Cardiac muscle cell (in vitro differentiated cells and primary cell): ENCODE data around the gene KCTD1. TPM values are rescaled to one million over a fixed set of nuclear protein-coding genes. Genes with fewer than 3 reads are reported as not detected.
A peak's percentile ranks its signal among the peaks of the same experiment; 100 is the strongest.

Experiments used
- DNase-seq, 2 donors: peaks; one replicate each; pipeline versions ENCODE4 v3.0.0 to v3.0.0-alpha.2; 2010 to 2017; ENCODE audit warnings: low read depth in 1 of 2, low spot score in 1 of 2
- H3K27ac ChIP-seq: fragments of 200-600 bp; sonication (generic); 2 replicates; pipeline ENCODE4 v1.5.1; 2016
- H3K27me3 ChIP-seq: fragments of 200-600 bp; sonication (generic); 2 replicates; pipeline ENCODE4 v1.6.0; 2016; ENCODE audit warnings: control low read depth
- H3K36me3 ChIP-seq: fragments of 200-600 bp; sonication (generic); 2 replicates; pipeline ENCODE4 v1.5.1; 2016; ENCODE audit warnings: control low read depth
- H3K4me1 ChIP-seq: fragments of 200-600 bp; sonication (generic); 2 replicates; pipeline ENCODE4 v1.8.1; 2017; ENCODE audit warnings: low read depth, mild to moderate bottlenecking, mixed run types
- H3K4me3 ChIP-seq: fragments of 200-600 bp; sonication (generic); 2 replicates; pipeline ENCODE4 v1.5.1; 2016; ENCODE audit warnings: mild to moderate bottlenecking
- H3K9me3 ChIP-seq: fragments of 200-600 bp; sonication (generic); 2 replicates; pipeline ENCODE4 v1.5.1; 2017; ENCODE audit warnings: low read depth, mild to moderate bottlenecking, control low read depth
- polyA plus RNA-seq: library from polyadenylated mRNA; unstranded; fragments of >200 nt; fragmentation: Nextera tagmentation; extraction: Ambion mirVana; gene quantifications from 2 replicates; pipeline ENCODE4 v1.2.1, GENCODE V29; 2016
- total RNA-seq: library from RNA; depleted of rRNA; stranded (reverse); fragments of >200 nt; gene quantifications from 2 replicates; pipeline ENCODE4 v1.2.3, GENCODE V29; 2016
- TF ChIP-seq, protein P1 (sequence below): IDR thresholded peaks from 2 replicates; pipeline ENCODE4 v1.5.1; 2012; ENCODE audit warnings: low read depth, mild to moderate bottlenecking, low read length

The KCTD1 gene
- total and polyA plus RNA-seq, 2 experiments from 2014 or later = 3.9 to 23.1 TPM

DNA sequence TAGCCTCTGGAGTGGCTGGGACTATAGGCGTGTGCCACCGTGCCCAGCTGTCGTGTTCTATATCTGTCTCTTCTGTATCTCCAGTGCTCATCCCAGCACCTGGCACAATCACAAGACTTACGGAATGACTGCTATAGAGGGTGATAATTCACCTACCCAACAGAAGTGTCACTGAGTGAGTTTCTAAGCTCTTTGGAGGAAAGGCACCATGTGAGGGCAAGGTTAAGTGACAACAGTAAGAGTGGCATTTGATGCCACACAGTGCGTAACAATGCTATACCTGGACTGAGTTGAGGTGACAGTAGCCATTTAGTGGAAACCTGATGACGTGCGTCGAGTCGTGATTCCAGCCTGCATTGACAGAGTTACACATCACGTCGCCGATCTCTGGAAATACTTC is 89.0 kb downstream of the KCTD1 start:
- H3K4me3 ChIP-seq = no peak overlapping the region
- H3K36me3 ChIP-seq = peaks cover 3% of the 10 kb centered on the region
- no peaks in the 10 kb centered on the region for H3K9me3 ChIP-seq
- H3K27ac ChIP-seq = no peak overlapping the region
- H3K4me1 ChIP-seq = peaks cover 5% of the 10 kb centered on the region
- DNase-seq = no peak
- TF ChIP-seq, protein P1, sequence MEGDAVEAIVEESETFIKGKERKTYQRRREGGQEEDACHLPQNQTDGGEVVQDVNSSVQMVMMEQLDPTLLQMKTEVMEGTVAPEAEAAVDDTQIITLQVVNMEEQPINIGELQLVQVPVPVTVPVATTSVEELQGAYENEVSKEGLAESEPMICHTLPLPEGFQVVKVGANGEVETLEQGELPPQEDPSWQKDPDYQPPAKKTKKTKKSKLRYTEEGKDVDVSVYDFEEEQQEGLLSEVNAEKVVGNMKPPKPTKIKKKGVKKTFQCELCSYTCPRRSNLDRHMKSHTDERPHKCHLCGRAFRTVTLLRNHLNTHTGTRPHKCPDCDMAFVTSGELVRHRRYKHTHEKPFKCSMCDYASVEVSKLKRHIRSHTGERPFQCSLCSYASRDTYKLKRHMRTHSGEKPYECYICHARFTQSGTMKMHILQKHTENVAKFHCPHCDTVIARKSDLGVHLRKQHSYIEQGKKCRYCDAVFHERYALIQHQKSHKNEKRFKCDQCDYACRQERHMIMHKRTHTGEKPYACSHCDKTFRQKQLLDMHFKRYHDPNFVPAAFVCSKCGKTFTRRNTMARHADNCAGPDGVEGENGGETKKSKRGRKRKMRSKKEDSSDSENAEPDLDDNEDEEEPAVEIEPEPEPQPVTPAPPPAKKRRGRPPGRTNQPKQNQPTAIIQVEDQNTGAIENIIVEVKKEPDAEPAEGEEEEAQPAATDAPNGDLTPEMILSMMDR = no peak
- no peaks in the 10 kb centered on the region for H3K27me3 ChIP-seq

- no peaks in the 10 kb centered on the region for H3K9me3 ChIP-seq
- no peaks in the 10 kb centered on the region for H3K27me3 ChIP-seq
- no peak overlapping the region for H3K4me3 ChIP-seq
- H3K27ac ChIP-seq = no peak overlapping the region
- peaks cover 3% of the 10 kb centered on the region for H3K36me3 ChIP-seq
- DNase-seq = peak in 1 of 2 donors; percentile 63
- TF ChIP-seq, protein P1 = no peak
- peaks cover 5% of the 10 kb centered on the region for H3K4me1 ChIP-seq
Measured at GRCh38 chr18:26458526-26459232, 89.7 kb downstream of the KCTD1 start.

GRCh38 chr18:26457611-26458353 is 90.6 kb downstream of the KCTD1 start:
- no peaks in the 10 kb centered on the region for H3K9me3 ChIP-seq
- peaks cover 3% of the 10 kb centered on the region for H3K36me3 ChIP-seq
- TF ChIP-seq, protein P1 = no peak
- H3K4me3 ChIP-seq = no peak overlapping the region
- H3K27me3 ChIP-seq = no peaks in the 10 kb centered on the region
- H3K27ac ChIP-seq = no peak overlapping the region
- H3K4me1 ChIP-seq = peaks cover 5% of the 10 kb centered on the region
- DNase-seq = peak in 1 of 2 donors; percentile 54

GRCh38 chr18:26457195-26457594 is 91.2 kb downstream of the KCTD1 start:
- Histone ChIP-seq H3K27ac (no peak overlapping the region), H3K9me3 (no peaks in the 10 kb centered on the region), H3K4me1 (peaks cover 5% of the 10 kb centered on the region), H3K4me3 (no peak overlapping the region), H3K27me3 (no peaks in the 10 kb centered on the region), H3K36me3 (peaks cover 3% of the 10 kb centered on the region)
- no peak for DNase-seq
- TF ChIP-seq, protein P1 = no peak

DNA sequence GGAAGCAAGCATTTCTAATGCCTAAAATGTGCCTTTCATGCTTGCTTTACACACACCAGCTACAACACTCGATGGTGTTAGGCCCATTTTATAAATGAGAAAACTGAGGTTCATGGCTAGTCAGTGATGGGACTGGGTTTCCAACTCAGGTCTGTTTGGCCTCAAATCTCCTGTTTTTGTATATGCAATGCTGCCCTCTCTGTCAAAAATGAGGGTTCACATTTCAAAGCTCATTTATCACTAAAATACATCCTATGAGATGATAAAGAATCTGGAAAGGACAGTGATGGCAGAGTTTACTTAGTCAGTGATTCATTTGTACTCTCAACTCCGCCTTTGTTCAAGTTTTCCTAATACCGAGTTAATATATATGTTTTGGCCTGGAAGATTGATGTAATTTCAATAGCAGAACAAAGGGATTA is 92.3 kb downstream of the KCTD1 start:
- Histone ChIP-seq H3K36me3 (peaks cover 3% of the 10 kb centered on the region), H3K4me3 (no peak overlapping the region), H3K27ac (no peak overlapping the region), H3K4me1 (peaks cover 5% of the 10 kb centered on the region), H3K27me3 (no peaks in the 10 kb centered on the region), H3K9me3 (no peaks in the 10 kb centered on the region)
- TF ChIP-seq, protein P1 = peak; percentile 7
- DNase-seq = no peak
